K562 (cell line): ENCODE measurements around the gene SNRNP200. TPM values are rescaled to one million over a fixed set of nuclear protein-coding genes. Genes with fewer than 3 reads are reported as not detected.

ENCODE experiments used
- ATAC-seq: fragments of 200-7000 bp; cut with Tn5 transposase; 3 replicates; pipeline ENCODE4 v1.9.1; 2020; ENCODE audit warnings: moderate library complexity
- BruUV-seq: library from RNA; stranded (reverse); fragments of 400-500 nt; replicated peaks from 2 replicates; lab custom pipeline; 2021; lab: Mats Ljungman, UMichigan
- CTCF ChIA-PET: fragments of 300-600 bp; formaldehyde crosslinking; extraction: SDS; loops from one replicate; lab custom pipeline; 2021; ENCODE audit warnings: low intra/inter-chr PET ratio; lab: Yijun Ruan, JAX
- POLR2A ChIA-PET: fragments of 300-600, 350-650 bp; sonication (Branson Sonifier 250); formaldehyde crosslinking; extraction: SDS; loops from one replicate; lab custom pipeline; 2021; ENCODE audit warnings: antibody characterized with exemption, inconsistent platforms; lab: Yijun Ruan, JAX
- DNase-seq, 4 experiments: peaks; one replicate each; pipeline versions ENCODE4 v3.0.0 to v3.0.0-alpha.2; 2011 to 2018; ENCODE audit warnings: low spot score in 3 of 4, mixed read lengths in 3 of 4; ENCODE audit errors: extremely low read depth in 1 of 4
- FAIRE-seq: peaks from 2 replicates; lab custom pipeline; 2011; peaks lifted over from hg19 to GRCh38; lab: Jason Lieb, UNC
- H2AFZ ChIP-seq: 2 replicates; pipeline ENCODE4 v1.6.0; 2011; ENCODE audit warnings: low read depth, low read length, control low read depth, inconsistent platforms
- H3K27ac ChIP-seq: fragments of 200-600 bp; 3 replicates; pipeline ENCODE4 v1.8.0; 2011; ENCODE audit warnings: low read depth, mild to moderate bottlenecking, control low read depth, inconsistent platforms, low read length, moderate library complexity, mixed read lengths; ENCODE audit errors: extremely low read depth
- H3K27me3 ChIP-seq, 2 experiments: fragments of 300-600 bp in 1 of 2; 2 replicates in 1 of 2; 3 replicates in 1 of 2; pipeline versions ENCODE4 v1.6.0 to v1.8.0; 2011; ENCODE audit warnings: inconsistent platforms in 2 of 2, low read length in 2 of 2, mild to moderate bottlenecking in 1 of 2, mixed read lengths in 1 of 2, moderate library complexity in 1 of 2; ENCODE audit not compliant: control insufficient read depth in 2 of 2, insufficient read depth in 2 of 2
- H3K36me3 ChIP-seq: fragments of 300-600 bp; 3 replicates; pipeline ENCODE4 v1.8.0; 2011; ENCODE audit warnings: mild to moderate bottlenecking, low read length, inconsistent platforms; ENCODE audit not compliant: control insufficient read depth, insufficient read depth
- H3K4me1 ChIP-seq, 2 experiments: fragments of 200-600 bp in 1 of 2; replicated peaks in 1 of 2; 2 replicates in 1 of 2; 3 replicates in 1 of 2; pipeline versions ENCODE4 v1.5.1 to v1.8.0; 2011; ENCODE audit warnings: inconsistent platforms in 2 of 2, low read length in 2 of 2, mild to moderate bottlenecking in 1 of 2, mixed read lengths in 1 of 2, moderate library complexity in 1 of 2; ENCODE audit not compliant: control insufficient read depth in 2 of 2, insufficient read depth in 2 of 2
- H3K4me2 ChIP-seq: 2 replicates; pipeline ENCODE4 v1.6.1; 2011; ENCODE audit warnings: low read length, control low read depth, inconsistent platforms, mixed read lengths; ENCODE audit not compliant: insufficient read depth
- H3K4me3 ChIP-seq: fragments of 200-600 bp; sonication (generic), shearing (Covaris generic); 2 replicates; pipeline ENCODE4 v1.5.1; 2016; ENCODE audit warnings: control low read depth, inconsistent platforms
- H3K79me2 ChIP-seq: fragments of 200-600 bp; 3 replicates; pipeline ENCODE4 v1.8.0; 2011; ENCODE audit warnings: low read length, inconsistent platforms; ENCODE audit not compliant: control insufficient read depth, insufficient read depth
- H3K9ac ChIP-seq, 2 experiments: 2 replicates each; pipeline versions ENCODE4 v1.6.0 to v1.6.1; 2011; ENCODE audit warnings: low read depth in 2 of 2, low read length in 2 of 2, control low read depth in 1 of 2, inconsistent platforms in 1 of 2, mild to moderate bottlenecking in 1 of 2, mixed read lengths in 1 of 2; ENCODE audit not compliant: insufficient read depth in 1 of 2
- H3K9me1 ChIP-seq: one replicate; pipeline ENCODE4 v1.6.0; 2011; ENCODE audit warnings: inconsistent platforms, mild to moderate bottlenecking, low read length, moderate library complexity; ENCODE audit not compliant: control insufficient read depth, insufficient read depth
- H3K9me3 ChIP-seq: replicated peaks from 2 replicates; pipeline ENCODE4 v1.5.1; 2011; ENCODE audit warnings: low read depth, low read length, inconsistent platforms; ENCODE audit not compliant: control insufficient read depth, insufficient read depth
- H4K20me1 ChIP-seq: replicated peaks from 2 replicates; pipeline ENCODE4 v1.6.1; 2011; ENCODE audit warnings: low read length, inconsistent platforms, mixed read lengths; ENCODE audit not compliant: control insufficient read depth, insufficient read depth
- BRD4 ChIP-seq: fragments of 200-600 bp; sonication (generic); IDR thresholded peaks from 2 replicates; pipeline ENCODE4 v1.6.1; 2017; ENCODE audit warnings: inconsistent platforms
- CAMTA2 ChIP-seq: fragments of 250-450 bp; sonication (Bioruptor Pico); conservative IDR thresholded peaks from 2 replicates; pipeline ENCODE4 v1.5.1; 2022
- CHD1 ChIP-seq: fragments of 200-600 bp; sonication (generic); IDR thresholded peaks from one replicate; pipeline ENCODE4 v1.6.1; 2012; ENCODE audit warnings: mild to moderate bottlenecking, moderate library complexity, low read length, inconsistent platforms
- FOXJ2 ChIP-seq: fragments of 200-800 bp; sonication (Bioruptor generic); IDR thresholded peaks from 2 replicates; pipeline ENCODE4 v1.6.1; 2016; ENCODE audit warnings: missing genetic modification characterization, missing compliant biosample characterization
- GABPB1 ChIP-seq: sonication (generic); formaldehyde crosslinking; IDR thresholded peaks from 2 replicates; pipeline ENCODE4 v1.8.0; 2022; ENCODE audit warnings: mild to moderate bottlenecking, missing genetic modification reagents
- MXD1 ChIP-seq: fragments of 250-450 bp; sonication (Bioruptor Pico); IDR thresholded peaks from 2 replicates; pipeline ENCODE4 v1.8.0; 2021; ENCODE audit warnings: borderline replicate concordance, mild to moderate bottlenecking, moderate library complexity; ENCODE audit not compliant: poor library complexity, severe bottlenecking
- PCBP1 ChIP-seq: fragments of 200-400 bp; formaldehyde crosslinking; IDR thresholded peaks from 2 replicates; pipeline ENCODE4 v1.6.1; 2018; ENCODE audit warnings: mild to moderate bottlenecking, low read depth, low read length; ENCODE audit not compliant: poor library complexity, severe bottlenecking
- RREB1 ChIP-seq: fragments of 250-450 bp; sonication (Bioruptor Pico); IDR thresholded peaks from 2 replicates; pipeline ENCODE4 v1.4.0; 2020
- TAF1 ChIP-seq: IDR thresholded peaks from 2 replicates; pipeline ENCODE4 v1.6.1; 2011; ENCODE audit warnings: mild to moderate bottlenecking, low read length, moderate library complexity; ENCODE audit not compliant: insufficient read depth, control insufficient read depth, severe bottlenecking; ENCODE audit errors: extremely low read depth
- XRCC4 ChIP-seq: IDR thresholded peaks from one replicate; pipeline ENCODE4 v1.6.1; 2011; ENCODE audit not compliant: insufficient read depth, insufficient read length; ENCODE audit errors: extremely low read depth
- ZNF133 ChIP-seq: fragments of 250-450 bp; sonication (Bioruptor Pico); IDR thresholded peaks from 2 replicates; pipeline ENCODE4 v1.4.0; 2020; ENCODE audit warnings: mild to moderate bottlenecking
- ZNF695 ChIP-seq: fragments of 450-650 bp; formaldehyde crosslinking; IDR thresholded peaks from 2 replicates; pipeline ENCODE4 v1.4.0; 2020; ENCODE audit warnings: mild to moderate bottlenecking, moderate library complexity
- WGBS: fragments of 100-300 bp; shearing (Covaris generic); methylation state at CpG from one replicate; pipeline ENCODE4 v1.1.6; 2016; ENCODE audit warnings: low coverage, mixed read lengths; ENCODE audit not compliant: insufficient coverage; ENCODE audit errors: missing lambda C conversion rate; 5-methylcytosine and 5-hydroxymethylcytosine counted together
- in situ Hi-C: fragments of 300-500 bp; cut with MboI; formaldehyde crosslinking; loops from 4 replicates; pipeline ENCODE4 v1.15.0; 2018; ENCODE audit warnings: inconsistent platforms, mixed read lengths
- intact Hi-C: fragments of 100-400 bp; cut with micrococcal nuclease; formaldehyde crosslinking; loops from 2 replicates; pipeline ENCODE4 v1.14.2; 2022
- polyA plus RNA-seq, 8 experiments: library from polyadenylated mRNA; depleted of rRNA in 4 of 8; stranded (reverse) in 5 of 8; unstranded in 3 of 8; fragments of >200 nt; fragmentation: Nextera tagmentation in 2 of 8; fragmentation: Illumina TruSeq in 1 of 8; extraction: Ambion mirVana in 2 of 8; extraction: Trizol in 1 of 8; gene quantifications; 2 replicates each; pipeline versions ENCODE4 v1.2.1 to v1.2.3, GENCODE V29; 2011 to 2014; ENCODE audit warnings: inconsistent platforms in 1 of 8, missing spikeins in 1 of 8
- total RNA-seq, 7 experiments: library from RNA; depleted of rRNA in 6 of 7; stranded (reverse); fragments of >200 nt in 6 of 7; fragmentation: Illumina TruSeq in 2 of 7; extraction: Trizol in 2 of 7; gene quantifications; 2 replicates each; pipeline versions ENCODE4 v1.2.1 to v1.2.3, GENCODE V29; 2011 to 2021; ENCODE audit warnings: low replicate concordance in 1 of 7

SNRNP200 gene
- total and polyA plus RNA-seq, 9 of the 15 experiments (the other 6 are each of a cell fraction or from before 2014, with no cell fraction given): 76.1 to 231 (median 155) TPM

- TF ChIP-seq RREB1: no peak
These were observed 10.2 kb upstream of the SNRNP200 start (continued) for GRCh38 chr2:96315400-96316071.

- WGBS: 36% methylated on average over 3 of the region's 3 CpGs
- Histone ChIP-seq H3K4me2 (no peak overlapping the region), H3K9me3 (no peaks in the 10 kb centered on the region), H3K36me3 (no peaks in the 10 kb centered on the region), H3K27ac (no peak overlapping the region), H3K9me1 (no peaks in the 10 kb centered on the region), H3K9ac (no peak overlapping the region), H2AFZ (no peak overlapping the region), H3K79me2 (no peaks in the 10 kb centered on the region), H4K20me1 (no peaks in the 10 kb centered on the region), H3K4me3 (no peak overlapping the region), H3K4me1 (peaks cover 0 to 6% of the 10 kb centered on the region in 2 experiments; a peak in 2 of 5 replicates), H3K27me3 (no peaks in the 10 kb centered on the region)
- in situ Hi-C loops (no loop called here), intact Hi-C loops (no loop called here)
- ChIA-PET POLR2A (interaction anchor here (0.5 to 2.7 kb wide), 4 partner anchors 9 to 47 kb away, joined by 3 to 8 read pairs (median 3); partner anchors contain the start of gene ITPRIPL1), CTCF (no interaction called here)
- BruUV-seq: no TSS peak
- ATAC-seq (no peak), DNase-seq (no peak), FAIRE-seq (no peak)
- TF ChIP-seq FOXJ2 (tag) (no peak), TAF1 (no peak), PCBP1 (no peak), ZNF695 (CRISPR knock-in tag) (no peak), BRD4 (no peak), CHD1 (no peak), CAMTA2 (CRISPR knock-in tag) (no peak), GABPB1 (no peak), XRCC4 (no peak), MXD1 (no peak), ZNF133 (CRISPR knock-in tag) (no peak)
These were observed 9.7 kb upstream of the SNRNP200 start for GRCh38 chr2:96315005-96315399.
